PC-3 (cell line): ENCODE measurements around the gene GBP5. TPM values are rescaled to one million over a fixed set of nuclear protein-coding genes. Genes with fewer than 3 reads are reported as not detected.

ENCODE experiments used
- ATAC-seq: fragments of 200-7000 bp; cut with Tn5 transposase; 2 replicates; pipeline ENCODE4 v1.9.1; 2020; ENCODE audit warnings: mild to moderate bottlenecking, moderate library complexity
- BruUV-seq: library from RNA; stranded (reverse); fragments of 400-500 nt; replicated peaks from 2 replicates; lab custom pipeline; 2021; lab: Mats Ljungman, UMichigan
- CTCF ChIA-PET: fragments of 300-600 bp; sonication (Branson Sonifier 250); formaldehyde crosslinking; loops from one replicate; lab custom pipeline; 2022; ENCODE audit warnings: antibody characterized with exemption; lab: Charles Lee
- POLR2A ChIA-PET: fragments of 300-600 bp; sonication (Branson Sonifier 250); formaldehyde crosslinking; loops from one replicate; lab custom pipeline; 2022; ENCODE audit warnings: antibody characterized with exemption; ENCODE audit not compliant: unreplicated experiment; lab: Charles Lee
- DNase-seq: peaks from one replicate; pipeline ENCODE4 v3.0.0-alpha.2; 2015
- H2AFZ ChIP-seq: fragments of 300-600 bp; sonication (generic); 2 replicates; pipeline ENCODE4 v1.6.0; 2016; ENCODE audit warnings: antibody characterized with exemption, low read length
- H3F3A ChIP-seq: fragments of 300-600 bp; sonication (generic); one replicate; pipeline ENCODE4 v1.6.0; 2017; ENCODE audit warnings: antibody characterized with exemption, low read length, control low read depth, mild to moderate bottlenecking; ENCODE audit not compliant: unreplicated experiment
- H3K27ac ChIP-seq: fragments of 300-600 bp; sonication (generic); 2 replicates; pipeline ENCODE4 v1.5.1; 2016; ENCODE audit warnings: mild to moderate bottlenecking, low read length
- H3K27me3 ChIP-seq: fragments of 300-600 bp; sonication (generic); 2 replicates; pipeline ENCODE4 v1.6.1; 2016; ENCODE audit warnings: low read length, mixed read lengths
- H3K36me3 ChIP-seq: fragments of 300-600 bp; sonication (generic); 2 replicates; pipeline ENCODE4 v1.6.1; 2016; ENCODE audit warnings: low read depth, mixed run types, low read length, mixed read lengths
- H3K4me1 ChIP-seq: fragments of 300-600 bp; sonication (generic); 2 replicates; pipeline ENCODE4 v1.5.1; 2016; ENCODE audit warnings: low read length; ENCODE audit not compliant: insufficient read depth
- H3K4me2 ChIP-seq: fragments of 300-600 bp; sonication (generic); 2 replicates; pipeline ENCODE4 v1.6.0; 2016; ENCODE audit warnings: low read length
- H3K4me3 ChIP-seq: fragments of 300-600 bp; sonication (generic); 2 replicates; pipeline ENCODE4 v1.5.1; 2016; ENCODE audit warnings: mild to moderate bottlenecking, low read length, mixed read lengths
- H3K79me2 ChIP-seq: fragments of 300-600 bp; sonication (generic); 2 replicates; pipeline ENCODE4 v1.6.1; 2017; ENCODE audit warnings: low read length, mixed read lengths
- H3K9ac ChIP-seq: fragments of 300-600 bp; sonication (generic); 2 replicates; pipeline ENCODE4 v1.6.0; 2016; ENCODE audit warnings: mild to moderate bottlenecking, low read length
- H3K9me2 ChIP-seq: fragments of 300-600 bp; sonication (generic); replicated peaks from 2 replicates; pipeline ENCODE4 v1.6.1; 2016; ENCODE audit warnings: mixed run types, low read length, mixed read lengths
- H3K9me3 ChIP-seq: fragments of 300-600 bp; sonication (generic); 2 replicates; pipeline ENCODE4 v1.6.1; 2016; ENCODE audit warnings: low read length, mixed read lengths
- H4K20me1 ChIP-seq: fragments of 300-600 bp; sonication (generic); 2 replicates; pipeline ENCODE4 v1.6.1; 2016; ENCODE audit warnings: low read length, mixed read lengths
- EZH2 ChIP-seq: fragments of 300-600 bp; sonication (generic); IDR thresholded peaks from one replicate; pipeline ENCODE4 v1.6.1; 2017; ENCODE audit warnings: antibody characterized with exemption, mild to moderate bottlenecking, low read length; ENCODE audit not compliant: unreplicated experiment
- EZH2phosphoT487 ChIP-seq: fragments of 300-600 bp; sonication (generic); IDR thresholded peaks from 2 replicates; pipeline ENCODE4 v1.6.1; 2018; ENCODE audit warnings: mild to moderate bottlenecking, antibody characterized with exemption, low read length, borderline replicate concordance
- intact Hi-C: fragments of 100-400 bp; cut with micrococcal nuclease; formaldehyde crosslinking; loops from 2 replicates; pipeline ENCODE4 v1.9.0; 2023
- total RNA-seq: library from RNA; depleted of rRNA; stranded (reverse); fragments of >200 nt; gene quantifications from 2 replicates; pipeline ENCODE4 v1.2.3, GENCODE V29; 2014
- TF ChIP-seq, protein P1 (sequence below): fragments of 300-600 bp; sonication (generic); conservative IDR thresholded peaks from 2 replicates; pipeline ENCODE4 v1.5.1; 2017; ENCODE audit warnings: antibody characterized with exemption, low read depth, mild to moderate bottlenecking, low read length

The GBP5 gene
- total RNA-seq, 1 experiment from 2014 or later, result not detected

DNA sequence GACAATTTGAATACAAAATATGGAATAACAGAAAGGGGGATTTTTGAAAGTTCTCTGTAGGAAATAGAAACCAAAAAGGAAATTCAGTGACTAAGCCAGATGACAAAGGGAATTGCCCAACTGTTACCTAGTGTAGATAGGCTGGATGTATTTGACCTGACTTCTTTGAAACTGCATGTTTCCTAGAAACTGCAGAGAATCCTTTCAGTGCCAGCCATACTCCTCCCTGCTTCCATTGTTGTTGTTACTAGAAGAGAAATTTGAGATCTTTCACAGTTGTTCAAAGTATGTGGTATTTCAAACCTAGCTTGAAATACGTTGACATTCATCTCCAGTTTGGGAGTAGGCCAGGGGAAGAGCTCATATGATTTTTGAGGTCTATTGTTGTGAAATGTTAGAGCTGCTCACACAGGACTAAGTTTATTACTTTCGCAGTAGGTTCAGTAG lies 1.8 kb upstream of the GBP5 start:
- Histone ChIP-seq H3K27me3 (no peaks in the 10 kb centered on the region), H3K4me1 (peaks cover 15% of the 10 kb centered on the region), H3K9ac (no peak overlapping the region), H3K27ac (0 out of 2 replicates have a peak overlapping the region, but pooled peaks have one; percentile 23), H3K9me3 (no peaks in the 10 kb centered on the region), H3K4me3 (no peak overlapping the region), H3F3A (no peaks in the 10 kb centered on the region), H3K9me2 (no peaks in the 10 kb centered on the region), H4K20me1 (no peaks in the 10 kb centered on the region), H3K79me2 (no peaks in the 10 kb centered on the region), H3K36me3 (no peaks in the 10 kb centered on the region), H2AFZ (peak overlapping the region; percentile 46; the same call in 1 of the 2 replicates), H3K4me2 (peak overlapping the region; percentile 34)
- ATAC-seq, result peak; percentile 49
- peak; percentile 49 for DNase-seq
- CTCF ChIA-PET, result interaction anchor here (0.6 kb wide), 1 partner anchor 274 kb away, joined by 6 read pairs; no protein-coding TSS in a partner anchor
- BruUV-seq, result no TSS peak
- TF ChIP-seq EZH2phosphoT487 (no peak), EZH2 (no peak)
- TF ChIP-seq, protein P1, sequence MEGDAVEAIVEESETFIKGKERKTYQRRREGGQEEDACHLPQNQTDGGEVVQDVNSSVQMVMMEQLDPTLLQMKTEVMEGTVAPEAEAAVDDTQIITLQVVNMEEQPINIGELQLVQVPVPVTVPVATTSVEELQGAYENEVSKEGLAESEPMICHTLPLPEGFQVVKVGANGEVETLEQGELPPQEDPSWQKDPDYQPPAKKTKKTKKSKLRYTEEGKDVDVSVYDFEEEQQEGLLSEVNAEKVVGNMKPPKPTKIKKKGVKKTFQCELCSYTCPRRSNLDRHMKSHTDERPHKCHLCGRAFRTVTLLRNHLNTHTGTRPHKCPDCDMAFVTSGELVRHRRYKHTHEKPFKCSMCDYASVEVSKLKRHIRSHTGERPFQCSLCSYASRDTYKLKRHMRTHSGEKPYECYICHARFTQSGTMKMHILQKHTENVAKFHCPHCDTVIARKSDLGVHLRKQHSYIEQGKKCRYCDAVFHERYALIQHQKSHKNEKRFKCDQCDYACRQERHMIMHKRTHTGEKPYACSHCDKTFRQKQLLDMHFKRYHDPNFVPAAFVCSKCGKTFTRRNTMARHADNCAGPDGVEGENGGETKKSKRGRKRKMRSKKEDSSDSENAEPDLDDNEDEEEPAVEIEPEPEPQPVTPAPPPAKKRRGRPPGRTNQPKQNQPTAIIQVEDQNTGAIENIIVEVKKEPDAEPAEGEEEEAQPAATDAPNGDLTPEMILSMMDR, result no peak
- intact Hi-C loops, result no loop called here
- POLR2A ChIA-PET, result no interaction called here

DNA sequence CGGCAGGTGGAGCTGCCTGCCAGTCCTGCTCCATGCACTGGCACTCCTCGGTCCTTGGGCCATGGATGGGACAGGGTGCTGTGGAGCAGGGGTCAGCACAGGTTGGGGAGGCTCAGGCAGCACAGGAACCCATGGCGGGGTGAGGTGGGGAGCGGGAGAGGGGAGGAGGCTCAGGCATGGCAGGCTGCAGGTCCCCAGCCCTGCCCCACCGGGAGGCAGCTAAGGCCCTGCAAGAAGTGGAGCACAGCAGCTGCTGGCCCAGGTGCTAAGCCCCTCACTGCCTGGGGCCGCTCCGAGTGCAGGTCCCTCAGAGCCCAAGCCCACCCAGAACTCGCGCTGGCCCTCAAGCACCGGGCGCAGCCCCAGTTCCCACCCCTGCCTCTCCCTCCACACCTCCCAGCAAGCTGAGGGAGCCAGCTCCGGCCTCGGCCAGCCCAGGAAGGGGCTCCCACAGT lies 691 bp upstream of the GBP5 start:
- Histone ChIP-seq H3K79me2 (no peaks in the 10 kb centered on the region), H2AFZ (no peak overlapping the region), H3F3A (no peaks in the 10 kb centered on the region), H3K27me3 (no peaks in the 10 kb centered on the region), H3K9me3 (no peaks in the 10 kb centered on the region), H3K4me1 (peaks cover 15% of the 10 kb centered on the region), H3K27ac (no peak overlapping the region), H3K4me3 (no peak overlapping the region), H3K9me2 (no peaks in the 10 kb centered on the region), H3K4me2 (no peak overlapping the region), H3K9ac (no peak overlapping the region), H4K20me1 (no peaks in the 10 kb centered on the region), H3K36me3 (no peaks in the 10 kb centered on the region)
- no TSS peak for BruUV-seq
- no peak for TF ChIP-seq EZH2
- TF ChIP-seq, protein P1, result no peak
- TF ChIP-seq EZH2phosphoT487, result no peak
- ATAC-seq (no peak), DNase-seq (no peak)
- ChIA-PET CTCF (interaction anchor here (0.7 kb wide), 1 partner anchor 272 kb away, joined by 3 read pairs; no protein-coding TSS in a partner anchor), POLR2A (no interaction called here)
- intact Hi-C loops, result no loop called here

DNA sequence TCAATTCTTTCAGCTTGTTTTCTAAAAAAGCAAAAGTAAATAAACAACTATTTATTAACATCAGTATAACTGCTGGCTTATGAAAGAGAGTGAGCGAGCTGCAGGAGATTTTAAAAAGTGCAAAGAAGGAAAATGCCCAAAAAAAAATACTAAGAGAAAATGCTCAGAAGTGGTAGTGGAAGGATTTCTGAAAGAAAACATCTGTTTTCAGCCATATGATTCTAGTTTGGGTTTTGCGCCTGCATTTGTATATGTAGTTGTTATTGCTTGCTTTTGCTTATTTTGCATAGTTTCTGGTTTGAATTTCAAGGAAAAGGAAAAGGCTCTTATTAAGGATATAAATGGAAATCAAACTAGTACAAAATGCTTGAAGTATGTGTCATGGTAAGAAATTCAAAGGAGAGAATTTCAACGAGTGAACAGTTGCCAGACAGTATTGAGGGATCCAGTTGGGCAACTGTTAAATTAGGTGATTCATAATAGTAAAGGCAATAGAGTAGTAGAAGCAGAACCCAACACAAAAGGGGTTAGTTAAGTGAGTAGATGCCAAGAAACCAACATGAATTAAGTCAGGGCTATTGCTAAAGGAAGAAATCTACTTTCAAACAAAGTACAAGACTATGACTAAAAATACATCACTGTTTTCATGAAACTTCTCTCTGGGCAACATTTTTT lies 1.2 kb downstream of the GBP5 start:
- CTCF ChIA-PET, result no interaction called here
- DNase-seq, result peak; percentile 52
- POLR2A ChIA-PET, result no interaction called here
- no peak overlapping the region for H3K4me2 ChIP-seq
- H3K79me2 ChIP-seq, result no peaks in the 10 kb centered on the region
- no TSS peak for BruUV-seq
- H3F3A ChIP-seq, result no peaks in the 10 kb centered on the region
- ATAC-seq, result peak; percentile 35; the same call in 1 of the 2 replicates
- H3K36me3 ChIP-seq, result no peaks in the 10 kb centered on the region
- H3K9me3 ChIP-seq, result no peaks in the 10 kb centered on the region
- no peak overlapping the region for H2AFZ ChIP-seq
- intact Hi-C loops, result no loop called here
- peaks cover 15% of the 10 kb centered on the region for H3K4me1 ChIP-seq
- no peaks in the 10 kb centered on the region for H3K9me2 ChIP-seq
- H3K9ac ChIP-seq, result no peak overlapping the region
- no peak for TF ChIP-seq EZH2
- no peak for TF ChIP-seq EZH2phosphoT487
- TF ChIP-seq, protein P1, result no peak
- H3K27me3 ChIP-seq, result 0 out of 2 replicates have a peak, but pooled peaks cover 3% of the 10 kb centered on the region
- H3K4me3 ChIP-seq, result no peak overlapping the region
- H3K27ac ChIP-seq, result no peak overlapping the region
- H4K20me1 ChIP-seq, result no peaks in the 10 kb centered on the region
